ENCODE measurements around the gene LDB1. TPM values are rescaled to one million over a fixed set of nuclear protein-coding genes. Genes with fewer than 3 reads are reported as not detected.

The LDB1 gene
- total and polyA plus RNA-seq, 2 donors, result 51.8 to 65.3 TPM

- WGBS, result 98% methylated on average over 1 of the region's 1 CpG
- Histone ChIP-seq H3K4me3 (ENCODE audit: low read depth, low read length) (no peak overlapping the region), H3K36me3 (ENCODE audit: insufficient read depth) (peaks cover 4% of the 10 kb centered on the region), H3K27ac (ENCODE audit: low read depth) (no peak overlapping the region), H3K4me1 (ENCODE audit: insufficient read depth) (no peaks in the 10 kb centered on the region)
- no peak for DNase-seq (ENCODE audit: extremely low spot score)
Measured at GRCh38 chr10:102147561-102147960, 27.4 kb upstream of the LDB1 start.

GRCh38 chr10:102146971-102147428 is 26.8 kb upstream of the LDB1 start:
- Histone ChIP-seq H3K36me3 (ENCODE audit: insufficient read depth) (peaks cover 4% of the 10 kb centered on the region), H3K4me3 (ENCODE audit: low read depth, low read length) (no peak overlapping the region), H3K27ac (ENCODE audit: low read depth) (no peak overlapping the region), H3K4me1 (ENCODE audit: insufficient read depth) (no peaks in the 10 kb centered on the region)
- DNase-seq (ENCODE audit: extremely low spot score), result no peak
- 91% methylated on average over 17 of the region's 17 CpGs for WGBS

- H3K27ac ChIP-seq (ENCODE audit: low read depth), result no peak overlapping the region
- 86% methylated on average over 4 of the region's 4 CpGs for WGBS
- H3K4me1 ChIP-seq (ENCODE audit: insufficient read depth), result no peaks in the 10 kb centered on the region
- peaks cover 7% of the 10 kb centered on the region for H3K36me3 ChIP-seq (ENCODE audit: insufficient read depth)
- no peak for DNase-seq (ENCODE audit: extremely low spot score)
- H3K4me3 ChIP-seq (ENCODE audit: low read depth, low read length), result no peak overlapping the region
Measured at GRCh38 chr10:102141583-102142107, 21.5 kb upstream of the LDB1 start.

GRCh38 chr10:102140913-102141540 is 20.9 kb upstream of the LDB1 start:
- Histone ChIP-seq H3K27ac (ENCODE audit: low read depth) (no peak overlapping the region), H3K4me1 (ENCODE audit: insufficient read depth) (no peaks in the 10 kb centered on the region), H3K36me3 (ENCODE audit: insufficient read depth) (peaks cover 7% of the 10 kb centered on the region), H3K4me3 (ENCODE audit: low read depth, low read length) (no peak overlapping the region)
- WGBS, result 91% methylated on average over 5 of the region's 5 CpGs
- no peak for DNase-seq (ENCODE audit: extremely low spot score)

GRCh38 chr10:102140218-102140617 is 20.1 kb upstream of the LDB1 start:
- Histone ChIP-seq H3K36me3 (ENCODE audit: insufficient read depth) (peaks cover 7% of the 10 kb centered on the region), H3K27ac (ENCODE audit: low read depth) (no peak overlapping the region), H3K4me3 (ENCODE audit: low read depth, low read length) (no peak overlapping the region), H3K4me1 (ENCODE audit: insufficient read depth) (no peaks in the 10 kb centered on the region)
- DNase-seq (ENCODE audit: extremely low spot score), result no peak
- WGBS, result 91% methylated on average over 4 of the region's 4 CpGs

- Histone ChIP-seq H3K4me1 (ENCODE audit: insufficient read depth) (no peaks in the 10 kb centered on the region), H3K4me3 (ENCODE audit: low read depth, low read length) (no peak overlapping the region), H3K27ac (ENCODE audit: low read depth) (no peak overlapping the region), H3K36me3 (ENCODE audit: insufficient read depth) (peaks cover 7% of the 10 kb centered on the region)
- 93% methylated on average over 15 of the region's 15 CpGs for WGBS
- DNase-seq (ENCODE audit: extremely low spot score), result no peak
Measured at GRCh38 chr10:102139281-102140110, 19.3 kb upstream of the LDB1 start.

GRCh38 chr10:102135956-102136526 is 15.9 kb upstream of the LDB1 start:
- WGBS, result 75% methylated on average over 7 of the region's 7 CpGs
- H3K36me3 ChIP-seq (ENCODE audit: insufficient read depth), result peaks cover 7% of the 10 kb centered on the region
- no peak overlapping the region for H3K27ac ChIP-seq (ENCODE audit: low read depth)
- no peak overlapping the region for H3K4me3 ChIP-seq (ENCODE audit: low read depth, low read length)
- no peak for DNase-seq (ENCODE audit: extremely low spot score)
- no peaks in the 10 kb centered on the region for H3K4me1 ChIP-seq (ENCODE audit: insufficient read depth)

GRCh38 chr10:102134416-102134815 is 14.2 kb upstream of the LDB1 start:
- WGBS, result 44% methylated on average over 2 of the region's 2 CpGs
- Histone ChIP-seq H3K36me3 (ENCODE audit: insufficient read depth) (peaks cover 4% of the 10 kb centered on the region), H3K4me3 (ENCODE audit: low read depth, low read length) (peak overlapping the region; percentile 81), H3K4me1 (ENCODE audit: insufficient read depth) (no peaks in the 10 kb centered on the region), H3K27ac (ENCODE audit: low read depth) (no peak overlapping the region)
- no peak for DNase-seq (ENCODE audit: extremely low spot score)

- Histone ChIP-seq H3K4me1 (ENCODE audit: insufficient read depth) (no peaks in the 10 kb centered on the region), H3K36me3 (ENCODE audit: insufficient read depth) (no peaks in the 10 kb centered on the region), H3K27ac (ENCODE audit: low read depth) (peak overlapping the region; percentile 67), H3K4me3 (ENCODE audit: low read depth, low read length) (peak overlapping the region; percentile 81)
- no peak for DNase-seq (ENCODE audit: extremely low spot score)
- under 1% methylated on average over 48 of the region's 48 CpGs for WGBS
Measured at GRCh38 chr10:102133373-102134195, 13.4 kb upstream of the LDB1 start.

- H3K4me1 ChIP-seq (ENCODE audit: insufficient read depth), result no peaks in the 10 kb centered on the region
- H3K36me3 ChIP-seq (ENCODE audit: insufficient read depth), result no peaks in the 10 kb centered on the region
- DNase-seq (ENCODE audit: extremely low spot score), result peak; percentile 99
- peak within 1 kb of the TSS; percentile 67 for H3K27ac ChIP-seq (ENCODE audit: low read depth)
- H3K4me3 ChIP-seq (ENCODE audit: low read depth, low read length), result peak within 1 kb of the TSS; percentile 81
- WGBS, result under 1% methylated on average over 64 of the region's 64 CpGs
Measured at GRCh38 chr10:102132563-102133372, 12.6 kb upstream of the LDB1 start, which contains the start of gene PPRC1. Gene PPRC1 (plus strand): TSS chr10:102133040. CDS start chr10:102133069, 29 bp downstream.

GRCh38 chr10:102132193-102132562 is 12.0 kb upstream of the LDB1 start:
- DNase-seq (ENCODE audit: extremely low spot score), result no peak
- H3K4me1 ChIP-seq (ENCODE audit: insufficient read depth), result no peaks in the 10 kb centered on the region
- no peak overlapping the region for H3K4me3 ChIP-seq (ENCODE audit: low read depth, low read length)
- no peaks in the 10 kb centered on the region for H3K36me3 ChIP-seq (ENCODE audit: insufficient read depth)
- no peak overlapping the region for H3K27ac ChIP-seq (ENCODE audit: low read depth)
- WGBS, result 25% methylated on average over 8 of the region's 8 CpGs

- no peak overlapping the region for H3K27ac ChIP-seq (ENCODE audit: low read depth)
- DNase-seq (ENCODE audit: extremely low spot score), result no peak
Measured at GRCh38 chr10:102131286-102132170, 11.4 kb upstream of the LDB1 start.

More at GRCh38 chr10:102131286-102132170, 11.4 kb upstream of the LDB1 start:
- H3K36me3 ChIP-seq (ENCODE audit: insufficient read depth), result no peaks in the 10 kb centered on the region
- H3K4me3 ChIP-seq (ENCODE audit: low read depth, low read length), result no peak overlapping the region
- no peaks in the 10 kb centered on the region for H3K4me1 ChIP-seq (ENCODE audit: insufficient read depth)
- 88% methylated on average over 8 of the region's 8 CpGs for WGBS
